K562 (cell line): ENCODE measurements around the gene ARHGAP24. TPM values are rescaled to one million over a fixed set of nuclear protein-coding genes. Genes with fewer than 3 reads are reported as not detected.

ENCODE experiments used
- ATAC-seq: fragments of 200-7000 bp; cut with Tn5 transposase; 3 replicates; pipeline ENCODE4 v1.9.1; 2020; ENCODE audit warnings: moderate library complexity
- BruUV-seq: library from RNA; stranded (reverse); fragments of 400-500 nt; replicated peaks from 2 replicates; lab custom pipeline; 2021; lab: Mats Ljungman, UMichigan
- CTCF ChIA-PET: fragments of 300-600 bp; formaldehyde crosslinking; extraction: SDS; loops from one replicate; lab custom pipeline; 2021; ENCODE audit warnings: low intra/inter-chr PET ratio; lab: Yijun Ruan, JAX
- POLR2A ChIA-PET: fragments of 300-600, 350-650 bp; sonication (Branson Sonifier 250); formaldehyde crosslinking; extraction: SDS; loops from one replicate; lab custom pipeline; 2021; ENCODE audit warnings: antibody characterized with exemption, inconsistent platforms; lab: Yijun Ruan, JAX
- DNase-seq, 4 experiments: peaks; one replicate each; pipeline versions ENCODE4 v3.0.0 to v3.0.0-alpha.2; 2011 to 2018; ENCODE audit warnings: low spot score in 3 of 4, mixed read lengths in 3 of 4; ENCODE audit errors: extremely low read depth in 1 of 4
- FAIRE-seq: peaks from 2 replicates; lab custom pipeline; 2011; peaks lifted over from hg19 to GRCh38; lab: Jason Lieb, UNC
- H2AFZ ChIP-seq: 2 replicates; pipeline ENCODE4 v1.6.0; 2011; ENCODE audit warnings: low read depth, low read length, control low read depth, inconsistent platforms
- H3K27ac ChIP-seq: fragments of 200-600 bp; 3 replicates; pipeline ENCODE4 v1.8.0; 2011; ENCODE audit warnings: low read depth, mild to moderate bottlenecking, control low read depth, inconsistent platforms, low read length, moderate library complexity, mixed read lengths; ENCODE audit errors: extremely low read depth
- H3K27me3 ChIP-seq, 2 experiments: fragments of 300-600 bp in 1 of 2; 2 replicates in 1 of 2; 3 replicates in 1 of 2; pipeline versions ENCODE4 v1.6.0 to v1.8.0; 2011; ENCODE audit warnings: inconsistent platforms in 2 of 2, low read length in 2 of 2, mild to moderate bottlenecking in 1 of 2, mixed read lengths in 1 of 2, moderate library complexity in 1 of 2; ENCODE audit not compliant: control insufficient read depth in 2 of 2, insufficient read depth in 2 of 2
- H3K36me3 ChIP-seq: fragments of 300-600 bp; 3 replicates; pipeline ENCODE4 v1.8.0; 2011; ENCODE audit warnings: mild to moderate bottlenecking, low read length, inconsistent platforms; ENCODE audit not compliant: control insufficient read depth, insufficient read depth
- H3K4me1 ChIP-seq, 2 experiments: fragments of 200-600 bp in 1 of 2; replicated peaks in 1 of 2; 2 replicates in 1 of 2; 3 replicates in 1 of 2; pipeline versions ENCODE4 v1.5.1 to v1.8.0; 2011; ENCODE audit warnings: inconsistent platforms in 2 of 2, low read length in 2 of 2, mild to moderate bottlenecking in 1 of 2, mixed read lengths in 1 of 2, moderate library complexity in 1 of 2; ENCODE audit not compliant: control insufficient read depth in 2 of 2, insufficient read depth in 2 of 2
- H3K4me2 ChIP-seq: 2 replicates; pipeline ENCODE4 v1.6.1; 2011; ENCODE audit warnings: low read length, control low read depth, inconsistent platforms, mixed read lengths; ENCODE audit not compliant: insufficient read depth
- H3K4me3 ChIP-seq: fragments of 200-600 bp; sonication (generic), shearing (Covaris generic); 2 replicates; pipeline ENCODE4 v1.5.1; 2016; ENCODE audit warnings: control low read depth, inconsistent platforms
- H3K79me2 ChIP-seq: fragments of 200-600 bp; 3 replicates; pipeline ENCODE4 v1.8.0; 2011; ENCODE audit warnings: low read length, inconsistent platforms; ENCODE audit not compliant: control insufficient read depth, insufficient read depth
- H3K9ac ChIP-seq, 2 experiments: 2 replicates each; pipeline versions ENCODE4 v1.6.0 to v1.6.1; 2011; ENCODE audit warnings: low read depth in 2 of 2, low read length in 2 of 2, control low read depth in 1 of 2, inconsistent platforms in 1 of 2, mild to moderate bottlenecking in 1 of 2, mixed read lengths in 1 of 2; ENCODE audit not compliant: insufficient read depth in 1 of 2
- H3K9me1 ChIP-seq: one replicate; pipeline ENCODE4 v1.6.0; 2011; ENCODE audit warnings: inconsistent platforms, mild to moderate bottlenecking, low read length, moderate library complexity; ENCODE audit not compliant: control insufficient read depth, insufficient read depth
- H3K9me3 ChIP-seq: replicated peaks from 2 replicates; pipeline ENCODE4 v1.5.1; 2011; ENCODE audit warnings: low read depth, low read length, inconsistent platforms; ENCODE audit not compliant: control insufficient read depth, insufficient read depth
- H4K20me1 ChIP-seq: replicated peaks from 2 replicates; pipeline ENCODE4 v1.6.1; 2011; ENCODE audit warnings: low read length, inconsistent platforms, mixed read lengths; ENCODE audit not compliant: control insufficient read depth, insufficient read depth
- IRF2 ChIP-seq: sonication (generic); formaldehyde crosslinking; IDR thresholded peaks from 2 replicates; pipeline ENCODE4 v1.8.1; 2022; ENCODE audit warnings: mild to moderate bottlenecking, missing genetic modification reagents
- RBM14 ChIP-seq: fragments of 200-400 bp; formaldehyde crosslinking; IDR thresholded peaks from 2 replicates; pipeline ENCODE4 v1.6.1; 2018; ENCODE audit warnings: low read depth, mild to moderate bottlenecking, low read length, moderate library complexity, borderline replicate concordance; ENCODE audit not compliant: insufficient read depth
- RHOXF2B ChIP-seq: fragments of 250-450 bp; sonication (Bioruptor Pico); conservative IDR thresholded peaks from 2 replicates; pipeline ENCODE4 v1.5.1; 2021
- ZNF644 ChIP-seq: fragments of 200-800 bp; sonication (Bioruptor generic); IDR thresholded peaks from 2 replicates; pipeline ENCODE4 v1.6.1; 2016; ENCODE audit warnings: low read depth, missing genetic modification characterization, missing compliant biosample characterization
- WGBS: fragments of 100-300 bp; shearing (Covaris generic); methylation state at CpG from one replicate; pipeline ENCODE4 v1.1.6; 2016; ENCODE audit warnings: low coverage, mixed read lengths; ENCODE audit not compliant: insufficient coverage; ENCODE audit errors: missing lambda C conversion rate; 5-methylcytosine and 5-hydroxymethylcytosine counted together
- in situ Hi-C: fragments of 300-500 bp; cut with MboI; formaldehyde crosslinking; loops from 4 replicates; pipeline ENCODE4 v1.15.0; 2018; ENCODE audit warnings: inconsistent platforms, mixed read lengths
- intact Hi-C: fragments of 100-400 bp; cut with micrococcal nuclease; formaldehyde crosslinking; loops from 2 replicates; pipeline ENCODE4 v1.14.2; 2022
- polyA plus RNA-seq, 8 experiments: library from polyadenylated mRNA; depleted of rRNA in 4 of 8; stranded (reverse) in 5 of 8; unstranded in 3 of 8; fragments of >200 nt; fragmentation: Nextera tagmentation in 2 of 8; fragmentation: Illumina TruSeq in 1 of 8; extraction: Ambion mirVana in 2 of 8; extraction: Trizol in 1 of 8; gene quantifications; 2 replicates each; pipeline versions ENCODE4 v1.2.1 to v1.2.3, GENCODE V29; 2011 to 2014; ENCODE audit warnings: inconsistent platforms in 1 of 8, missing spikeins in 1 of 8
- total RNA-seq, 7 experiments: library from RNA; depleted of rRNA in 6 of 7; stranded (reverse); fragments of >200 nt in 6 of 7; fragmentation: Illumina TruSeq in 2 of 7; extraction: Trizol in 2 of 7; gene quantifications; 2 replicates each; pipeline versions ENCODE4 v1.2.1 to v1.2.3, GENCODE V29; 2011 to 2021; ENCODE audit warnings: low replicate concordance in 1 of 7
- TF ChIP-seq, protein P1 (sequence below): fragments of 250-450 bp; sonication (Bioruptor Pico); IDR thresholded peaks from 2 replicates; pipeline ENCODE4 v1.8.0; 2021; ENCODE audit warnings: mild to moderate bottlenecking, moderate library complexity

Gene ARHGAP24
- total and polyA plus RNA-seq, 9 of the 15 experiments (the other 6 are each of a cell fraction or from before 2014, with no cell fraction given), result 8.0 to 22.6 (median 14.0) TPM

DNA sequence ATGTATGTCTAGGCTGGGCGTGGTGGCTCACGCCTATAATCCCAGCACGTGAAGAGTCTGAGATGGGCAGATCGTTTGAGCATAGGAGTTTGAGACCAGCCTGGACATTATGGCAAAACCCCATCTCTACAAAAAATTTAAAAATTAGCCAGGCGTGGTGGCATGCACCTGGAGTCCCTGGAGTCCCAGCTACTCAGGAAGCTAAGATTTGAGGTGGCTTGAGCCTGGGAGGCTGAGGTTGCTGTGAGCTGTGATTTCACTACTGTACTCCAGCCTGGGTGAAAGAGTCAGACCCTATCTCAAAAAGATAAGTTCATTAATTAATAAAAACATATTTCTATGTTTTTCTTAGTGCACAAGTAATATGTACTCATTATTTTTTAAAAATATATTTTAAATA is 238.1 kb downstream of the ARHGAP24 start:
- CTCF ChIA-PET, result no interaction called here
- H4K20me1 ChIP-seq, result no peaks in the 10 kb centered on the region
- no peaks in the 10 kb centered on the region for H3K4me1 ChIP-seq
- H3K27me3 ChIP-seq, result no peaks in the 10 kb centered on the region
- no peaks in the 10 kb centered on the region for H3K79me2 ChIP-seq
- ATAC-seq (no peak), DNase-seq (no peak), FAIRE-seq (no peak)
- in situ Hi-C loops, result no loop called here
- POLR2A ChIA-PET, result no interaction called here
- BruUV-seq, result no TSS peak
- intact Hi-C loops, result no loop called here
- no peak overlapping the region for H2AFZ ChIP-seq
- no peaks in the 10 kb centered on the region for H3K9me1 ChIP-seq
- H3K9ac ChIP-seq, result no peak overlapping the region
- no peaks in the 10 kb centered on the region for H3K9me3 ChIP-seq
- WGBS, result 47% methylated on average over 5 of the region's 5 CpGs
- H3K4me3 ChIP-seq, result no peak overlapping the region
- TF ChIP-seq ZNF644 (tag) (no peak), RBM14 (no peak), IRF2 (no peak), RHOXF2B (CRISPR knock-in tag) (no peak)
- TF ChIP-seq, protein P1, sequence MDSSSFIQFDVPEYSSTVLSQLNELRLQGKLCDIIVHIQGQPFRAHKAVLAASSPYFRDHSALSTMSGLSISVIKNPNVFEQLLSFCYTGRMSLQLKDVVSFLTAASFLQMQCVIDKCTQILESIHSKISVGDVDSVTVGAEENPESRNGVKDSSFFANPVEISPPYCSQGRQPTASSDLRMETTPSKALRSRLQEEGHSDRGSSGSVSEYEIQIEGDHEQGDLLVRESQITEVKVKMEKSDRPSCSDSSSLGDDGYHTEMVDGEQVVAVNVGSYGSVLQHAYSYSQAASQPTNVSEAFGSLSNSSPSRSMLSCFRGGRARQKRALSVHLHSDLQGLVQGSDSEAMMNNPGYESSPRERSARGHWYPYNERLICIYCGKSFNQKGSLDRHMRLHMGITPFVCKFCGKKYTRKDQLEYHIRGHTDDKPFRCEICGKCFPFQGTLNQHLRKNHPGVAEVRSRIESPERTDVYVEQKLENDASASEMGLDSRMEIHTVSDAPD (CRISPR knock-in tag), result no peak
- H3K27ac ChIP-seq, result no peak overlapping the region
- no peaks in the 10 kb centered on the region for H3K36me3 ChIP-seq
- H3K4me2 ChIP-seq, result no peak overlapping the region
